WTC11 (cell line): ENCODE measurements around the gene CPT1B.

Source experiments
- CTCF ChIP-seq: fragments of 200-600 bp; IDR thresholded peaks from 2 replicates; pipeline ENCODE4 v1.8.0; 2022; ENCODE audit warnings: antibody characterized with exemption
- ESRRA ChIP-seq: sonication (generic); formaldehyde crosslinking; IDR thresholded peaks from 2 replicates; pipeline ENCODE4 v1.8.1; 2022; ENCODE audit warnings: mild to moderate bottlenecking, missing genetic modification reagents, borderline replicate concordance
- IRF1 ChIP-seq: sonication (generic); formaldehyde crosslinking; IDR thresholded peaks from 2 replicates; pipeline ENCODE4 v1.8.0; 2023; ENCODE audit warnings: missing genetic modification reagents
- JUN ChIP-seq: sonication (generic); formaldehyde crosslinking; IDR thresholded peaks from 2 replicates; pipeline ENCODE4 v1.8.0; 2023; ENCODE audit warnings: mild to moderate bottlenecking, missing genetic modification reagents
- TEAD4 ChIP-seq: sonication (generic); formaldehyde crosslinking; IDR thresholded peaks from 2 replicates; pipeline ENCODE4 v1.8.0; 2022; ENCODE audit warnings: mild to moderate bottlenecking, missing genetic modification reagents

- no peak for TF ChIP-seq CTCF
- no peak for TF ChIP-seq ESRRA (CRISPR knock-in tag)
- no peak for TF ChIP-seq JUN (CRISPR knock-in tag)
- no peak for TF ChIP-seq TEAD4 (CRISPR knock-in tag)
- TF ChIP-seq IRF1 (CRISPR knock-in tag) = no peak
Measured at GRCh38 chr22:50600538-50600937, 22.3 kb upstream of the CPT1B start, which contains the start of gene MAPK8IP2.
